WTC11 (cell line): ENCODE measurements around the gene SLC41A1. TPM values are rescaled to one million over a fixed set of nuclear protein-coding genes. Genes with fewer than 3 reads are reported as not detected.
A peak's percentile ranks its signal among the peaks of the same experiment; 100 is the strongest.

ENCODE experiments used
- ATAC-seq: fragments of 200-7000 bp; cut with Tn5 transposase; 2 replicates; pipeline ENCODE4 v1.10.0; 2021; ENCODE audit warnings: mild to moderate bottlenecking, moderate library complexity
- CTCF ChIA-PET: fragments of 300-600 bp; sonication (Branson Sonifier 250); formaldehyde crosslinking; loops from one replicate; lab custom pipeline; 2021; ENCODE audit warnings: antibody characterized with exemption; lab: Charles Lee
- POLR2A ChIA-PET: fragments of 350-600 bp; sonication (Branson Sonifier 250); formaldehyde crosslinking; loops from one replicate; lab custom pipeline; 2021; ENCODE audit warnings: antibody characterized with exemption; lab: Charles Lee
- DNase-seq: peaks from one replicate; pipeline ENCODE4 v3.0.0; 2021; ENCODE audit warnings: low spot score
- H3K27ac Mint-ChIP-seq: 2 replicates; pipeline ENCODE4 v1.8.0; 2021; ENCODE audit warnings: mixed read lengths
- H3K27me3 Mint-ChIP-seq: 2 replicates; pipeline ENCODE4 v1.8.0; 2021; ENCODE audit warnings: low read depth, mild to moderate bottlenecking, moderate library complexity, mixed read lengths
- H3K36me3 Mint-ChIP-seq: 2 replicates; pipeline ENCODE4 v1.8.0; 2021; ENCODE audit warnings: mixed read lengths
- H3K4me1 Mint-ChIP-seq: 2 replicates; pipeline ENCODE4 v1.8.0; 2022; ENCODE audit warnings: mixed read lengths
- H3K4me3 Mint-ChIP-seq: 2 replicates; pipeline ENCODE4 v1.8.0; 2021; ENCODE audit warnings: mild to moderate bottlenecking, moderate library complexity, mixed read lengths
- H3K9me3 Mint-ChIP-seq: 2 replicates; pipeline ENCODE4 v1.8.0; 2021; ENCODE audit warnings: mixed read lengths
- CREB1 ChIP-seq: sonication (generic); formaldehyde crosslinking; IDR thresholded peaks from 2 replicates; pipeline ENCODE4 v1.8.0; 2023; ENCODE audit warnings: mild to moderate bottlenecking, missing genetic modification reagents
- CREM ChIP-seq: sonication (generic); formaldehyde crosslinking; IDR thresholded peaks from 2 replicates; pipeline ENCODE4 v1.8.1; 2022; ENCODE audit warnings: mild to moderate bottlenecking, missing genetic modification reagents, moderate library complexity
- E2F1 ChIP-seq: sonication (generic); formaldehyde crosslinking; IDR thresholded peaks from 2 replicates; pipeline ENCODE4 v1.8.0; 2022; ENCODE audit warnings: mild to moderate bottlenecking, missing genetic modification reagents
- ERG ChIP-seq: fragments of 250-450 bp; sonication (Bioruptor Pico); IDR thresholded peaks from 2 replicates; pipeline ENCODE4 v1.8.0; 2021; ENCODE audit warnings: mild to moderate bottlenecking
- ETV6 ChIP-seq: sonication (generic); formaldehyde crosslinking; IDR thresholded peaks from 2 replicates; pipeline ENCODE4 v1.8.1; 2022; ENCODE audit warnings: mild to moderate bottlenecking, missing genetic modification reagents
- IRF1 ChIP-seq: sonication (generic); formaldehyde crosslinking; IDR thresholded peaks from 2 replicates; pipeline ENCODE4 v1.8.0; 2023; ENCODE audit warnings: missing genetic modification reagents
- KAT7 ChIP-seq: sonication (generic); formaldehyde crosslinking; IDR thresholded peaks from 2 replicates; pipeline ENCODE4 v1.8.1; 2023; ENCODE audit warnings: missing genetic modification reagents, mild to moderate bottlenecking, borderline replicate concordance
- MAX ChIP-seq: sonication (generic); formaldehyde crosslinking; IDR thresholded peaks from 2 replicates; pipeline ENCODE4 v1.8.0; 2022; ENCODE audit warnings: mild to moderate bottlenecking, missing genetic modification reagents
- MXD4 ChIP-seq: fragments of 250-450 bp; sonication (Bioruptor Pico); IDR thresholded peaks from 2 replicates; pipeline ENCODE4 v1.8.0; 2021; ENCODE audit warnings: mild to moderate bottlenecking, moderate library complexity, borderline replicate concordance
- PRRX2 ChIP-seq: fragments of 250-450 bp; sonication (Bioruptor Pico); IDR thresholded peaks from 2 replicates; pipeline ENCODE4 v1.8.0; 2021; ENCODE audit warnings: mild to moderate bottlenecking
- RORB ChIP-seq: fragments of 250-450 bp; sonication (Bioruptor Pico); IDR thresholded peaks from 2 replicates; pipeline ENCODE4 v1.9.0; 2021; ENCODE audit warnings: mild to moderate bottlenecking
- STAT6 ChIP-seq: sonication (generic); formaldehyde crosslinking; conservative IDR thresholded peaks from 2 replicates; pipeline ENCODE4 v1.8.1; 2023; ENCODE audit warnings: mild to moderate bottlenecking, low read depth, missing genetic modification reagents, moderate library complexity
- USF1 ChIP-seq: sonication (generic); formaldehyde crosslinking; IDR thresholded peaks from 2 replicates; pipeline ENCODE4 v1.8.0; 2022; ENCODE audit warnings: mild to moderate bottlenecking, missing genetic modification reagents
- ZNF121 ChIP-seq: sonication (generic); formaldehyde crosslinking; IDR thresholded peaks from 2 replicates; pipeline ENCODE4 v1.8.0; 2023; ENCODE audit warnings: missing genetic modification reagents
- ZNF416 ChIP-seq: fragments of 250-450 bp; sonication (Bioruptor Pico); IDR thresholded peaks from 2 replicates; pipeline ENCODE4 v1.9.0; 2021; ENCODE audit warnings: mild to moderate bottlenecking, inconsistent platforms
- ZNF423 ChIP-seq: fragments of 250-450 bp; sonication (Bioruptor Pico); IDR thresholded peaks from 2 replicates; pipeline ENCODE4 v2.1.2; 2022; ENCODE audit warnings: mild to moderate bottlenecking, moderate library complexity
- ZNF425 ChIP-seq: fragments of 250-450 bp; sonication (Bioruptor Pico); conservative IDR thresholded peaks from 2 replicates; pipeline ENCODE4 v1.9.0; 2021; ENCODE audit warnings: mild to moderate bottlenecking
- total RNA-seq: library from RNA; stranded (reverse); gene quantifications from 3 replicates; pipeline ENCODE4 v1.2.3, GENCODE V29; 2021

Gene SLC41A1
- total RNA-seq, 1 experiment from 2014 or later = 32.8 TPM

GRCh38 chr1:205812271-205812877, 624 bp downstream of the SLC41A1 start:
- ChIA-PET POLR2A (no interaction called here), CTCF (interaction anchor here (1.0 to 3.3 kb wide), 3 partner anchors 20 to 165 kb away, joined by 6 to 27 read pairs (median 19); no protein-coding TSS in a partner anchor)
- peaks cover 37% of the 10 kb centered on the region for H3K4me1 Mint-ChIP-seq

GRCh38 chr1:205811660-205812059, 1.3 kb downstream of the SLC41A1 start:
- Mint-ChIP-seq H3K36me3 (peaks cover 27% of the 10 kb centered on the region), H3K27ac (no peak overlapping the region), H3K4me1 (peaks cover 37% of the 10 kb centered on the region), H3K4me3 (peak overlapping the region; percentile 90), H3K27me3 (peaks cover 16% of the 10 kb centered on the region; the same call in 1 of the 2 replicates), H3K9me3 (no peaks in the 10 kb centered on the region)
- CTCF ChIA-PET = interaction anchor here (1.0 to 3.3 kb wide), 7 partner anchors 12 to 166 kb away, joined by 3 to 27 read pairs (median 7); no protein-coding TSS in a partner anchor
- ATAC-seq (no peak), DNase-seq (no peak)
- POLR2A ChIA-PET = interaction anchor here (1.5 kb wide), 1 partner anchor 62 kb away, joined by 3 read pairs; no protein-coding TSS in a partner anchor
- TF ChIP-seq PRRX2 = no peak
- no peak for TF ChIP-seq KAT7
- no peak for TF ChIP-seq ZNF416 (CRISPR knock-in tag)
- no peak for TF ChIP-seq ZNF425 (CRISPR knock-in tag)
- TF ChIP-seq ZNF121 (CRISPR knock-in tag) = no peak
- TF ChIP-seq ERG (CRISPR knock-in tag) = no peak

More at GRCh38 chr1:205812271-205812877, 624 bp downstream of the SLC41A1 start:
- ATAC-seq = peak; percentile 31
- no peak for TF ChIP-seq ERG (CRISPR knock-in tag)
- no peak for TF ChIP-seq MXD4 (CRISPR knock-in tag)
- TF ChIP-seq CREB1 (CRISPR knock-in tag) = no peak
- no peak for TF ChIP-seq MAX (CRISPR knock-in tag)
- no peak for TF ChIP-seq STAT6 (CRISPR knock-in tag)
- TF ChIP-seq IRF1 (CRISPR knock-in tag) = no peak
- TF ChIP-seq E2F1 (CRISPR knock-in tag) = no peak
- no peak for TF ChIP-seq CREM (CRISPR knock-in tag)
- TF ChIP-seq ZNF423 (CRISPR knock-in tag) = no peak
- no peak for TF ChIP-seq USF1
- TF ChIP-seq ETV6 (CRISPR knock-in tag) = no peak
- no peak for TF ChIP-seq RORB (CRISPR knock-in tag)
- Mint-ChIP-seq H3K36me3 (peaks cover 23% of the 10 kb centered on the region), H3K27me3 (peaks cover 16% of the 10 kb centered on the region; the same call in 1 of the 2 replicates), H3K27ac (peak overlapping the region; percentile 10), H3K4me3 (peak overlapping the region; percentile 90), H3K9me3 (no peaks in the 10 kb centered on the region)
- peak; percentile 43 for DNase-seq
